Stimulated activated CD8-positive, alpha-beta memory T cell treated with anti-CD3 and anti-CD28 coated beads, Interleukin-15, amount 100 ng/mL, for 1 hour (primary cell): Measurements from ENCODE around the gene FIGLA.

Source experiments
- DNase-seq: peaks from one replicate; pipeline ENCODE4 v3.0.0-alpha.2; 2020; ENCODE audit warnings: low read depth

FIGLA gene, protein sequence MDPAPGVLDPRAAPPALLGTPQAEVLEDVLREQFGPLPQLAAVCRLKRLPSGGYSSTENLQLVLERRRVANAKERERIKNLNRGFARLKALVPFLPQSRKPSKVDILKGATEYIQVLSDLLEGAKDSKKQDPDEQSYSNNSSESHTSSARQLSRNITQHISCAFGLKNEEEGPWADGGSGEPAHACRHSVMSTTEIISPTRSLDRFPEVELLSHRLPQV

DNA sequence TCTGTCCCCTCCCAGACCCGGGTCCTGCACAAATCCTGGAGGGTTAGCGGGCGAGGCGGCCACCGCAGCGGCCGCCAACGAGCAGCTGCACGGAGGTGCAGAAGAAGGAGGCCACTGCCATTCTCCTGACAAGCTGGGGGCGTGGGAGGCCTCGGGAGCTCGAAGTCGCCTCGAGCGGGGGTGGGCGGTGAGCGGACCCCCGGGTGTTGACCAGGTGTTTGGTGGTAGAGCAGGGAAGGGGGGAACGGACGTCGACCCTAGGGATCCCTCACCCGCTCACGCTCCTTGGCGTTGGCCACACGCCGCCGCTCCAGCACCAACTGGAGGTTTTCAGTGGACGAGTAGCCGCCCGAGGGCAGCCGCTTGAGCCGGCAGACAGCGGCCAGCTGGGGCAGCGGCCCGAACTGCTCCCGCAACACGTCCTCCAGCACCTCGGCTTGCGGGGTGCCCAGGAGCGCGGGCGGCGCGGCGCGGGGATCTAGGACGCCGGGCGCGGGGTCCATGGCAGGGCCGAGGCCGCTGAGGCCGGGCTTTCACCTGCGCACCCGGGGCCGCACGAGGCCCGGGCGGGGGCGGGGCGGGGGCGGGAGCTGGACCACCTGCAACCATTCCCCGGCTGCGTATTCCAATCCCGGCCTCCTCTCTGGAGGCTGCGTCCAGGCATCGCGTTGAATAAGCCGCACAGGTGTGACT is at the start of gene FIGLA:
Gene FIGLA, minus strand, starts transcription at position 508 of the 693 bp plus-strand sequence. Its CDS starts 5 bp downstream, at position 503.
- no peak for DNase-seq

DNA sequence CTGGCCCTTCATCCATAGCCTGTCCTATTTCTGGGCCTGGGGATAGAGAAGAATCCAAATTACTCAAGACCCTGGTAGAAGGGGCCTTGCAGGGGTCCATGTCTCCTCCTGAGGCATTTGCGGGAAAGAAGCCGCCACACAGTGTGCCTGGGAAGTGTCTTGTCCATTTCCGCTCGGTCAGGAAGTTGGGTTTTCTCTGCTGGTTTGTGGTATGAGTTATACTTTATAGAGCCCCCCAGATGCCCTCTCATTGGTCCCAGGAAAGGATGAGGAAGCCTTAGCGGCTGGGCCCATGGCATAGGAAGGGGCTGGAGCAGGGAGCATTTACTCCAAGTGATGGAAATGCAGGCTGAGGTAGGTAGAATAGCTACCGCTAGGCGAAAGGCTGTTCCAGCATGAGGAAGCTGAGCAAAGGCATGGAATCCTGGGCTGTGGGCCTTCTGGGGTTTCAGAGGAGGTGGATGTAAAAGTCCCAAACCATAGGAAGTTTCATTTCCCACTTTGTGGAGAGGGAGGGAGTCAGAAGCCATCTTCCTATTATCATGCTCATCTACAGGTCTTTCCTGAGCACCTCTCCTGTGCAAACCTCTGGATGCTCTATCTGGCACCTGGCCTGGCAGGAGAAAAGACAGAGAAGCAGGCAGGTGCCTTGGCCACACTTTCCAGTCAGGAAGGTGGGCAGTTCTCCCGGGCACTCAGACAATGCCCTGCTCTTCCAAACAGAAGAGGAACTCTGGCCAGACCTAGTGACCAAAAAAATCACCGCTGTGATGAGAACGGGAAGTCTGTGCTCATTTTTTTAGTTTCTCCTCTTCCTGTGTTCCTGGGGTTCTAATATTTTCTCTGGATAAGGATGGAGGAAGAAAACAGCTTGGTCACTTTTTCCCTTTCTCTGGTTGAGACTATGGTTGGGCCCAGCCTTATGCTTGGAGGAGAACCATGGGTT is 47.8 kb upstream of the FIGLA start:
- DNase-seq = no peak

DNA sequence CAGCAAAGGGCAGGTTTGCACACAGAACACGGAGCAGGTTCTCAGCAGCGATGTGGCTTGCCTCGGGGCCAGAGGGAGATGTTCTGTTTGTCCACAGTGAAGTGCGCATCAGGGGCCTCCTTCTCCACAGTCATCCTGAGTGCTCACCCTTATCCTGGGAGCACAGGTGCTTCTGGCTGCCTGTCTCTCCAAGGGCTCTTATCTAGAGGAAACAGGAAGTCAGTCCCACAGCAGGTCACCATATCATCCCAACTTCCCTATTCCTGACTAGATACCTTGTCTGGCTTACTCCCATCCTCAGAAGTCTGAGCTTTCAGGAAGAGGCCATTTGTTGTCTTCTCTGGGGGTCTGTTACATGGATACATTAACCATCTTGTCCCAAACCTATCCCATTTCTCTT is 45.2 kb upstream of the FIGLA start, which contains the start of gene CD207:
Gene CD207, minus strand, starts transcription at position 174 of the 400 bp plus-strand sequence. Its CDS starts 40 bp downstream, at position 134.
- DNase-seq = no peak

DNA sequence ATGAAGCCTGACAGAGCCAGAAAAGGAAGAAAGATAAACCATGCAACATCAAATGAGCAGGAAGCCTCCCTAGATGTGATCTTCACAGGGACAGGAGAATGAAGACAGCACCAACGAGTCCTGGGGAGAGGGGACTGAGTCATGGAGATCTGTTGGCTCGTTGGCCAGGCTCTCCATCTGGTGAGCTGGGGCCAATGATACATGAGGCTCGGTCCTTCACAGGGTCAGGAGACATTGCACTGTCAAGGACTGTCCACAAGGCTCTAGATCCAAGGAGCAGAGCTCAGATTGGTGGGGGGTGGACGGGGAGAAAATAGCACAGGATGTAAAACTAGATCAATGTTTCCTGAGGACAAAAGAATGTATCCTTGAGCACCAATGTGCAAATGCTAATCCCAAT is 44.4 kb upstream of the FIGLA start:
- no peak for DNase-seq

DNA sequence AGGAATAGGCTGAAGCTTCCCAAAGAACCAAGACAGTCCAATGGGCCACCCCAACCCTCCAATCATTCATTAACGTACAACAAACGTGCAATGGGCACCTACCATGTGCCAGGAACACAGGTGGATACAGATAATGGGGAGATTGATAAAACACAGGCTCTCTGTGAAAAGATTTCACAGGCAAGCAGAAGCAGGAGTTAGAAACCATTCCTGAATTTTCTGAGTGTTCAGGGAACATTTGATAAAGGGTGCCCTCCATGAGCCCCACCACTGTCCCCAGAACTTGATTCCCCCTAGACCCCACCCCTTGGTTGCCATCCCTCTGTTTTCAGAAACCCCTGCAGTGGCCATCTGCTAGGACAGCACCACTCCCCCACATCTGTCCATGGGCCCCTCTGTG is 43.7 kb upstream of the FIGLA start:
- no peak for DNase-seq

DNA sequence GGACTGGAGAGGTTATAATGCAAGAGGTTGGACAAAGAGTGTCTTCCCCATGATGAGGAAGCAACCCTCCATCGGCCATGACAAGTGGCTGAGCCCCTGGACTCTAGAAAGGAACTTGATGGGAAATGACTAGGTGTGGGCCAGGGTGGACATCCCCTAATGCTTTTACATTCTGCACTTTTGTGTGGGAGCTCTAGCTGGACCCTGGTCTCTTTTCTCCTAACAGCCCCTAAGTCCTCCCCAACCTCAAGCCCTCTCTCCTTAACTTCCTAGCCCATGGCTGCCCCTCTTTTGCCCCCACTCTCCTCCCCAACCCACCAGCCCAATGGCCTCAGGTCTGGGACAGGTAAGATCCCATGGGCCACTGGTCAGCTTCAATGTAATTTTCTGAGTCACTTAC is 42.8 kb upstream of the FIGLA start:
- DNase-seq = no peak

DNA sequence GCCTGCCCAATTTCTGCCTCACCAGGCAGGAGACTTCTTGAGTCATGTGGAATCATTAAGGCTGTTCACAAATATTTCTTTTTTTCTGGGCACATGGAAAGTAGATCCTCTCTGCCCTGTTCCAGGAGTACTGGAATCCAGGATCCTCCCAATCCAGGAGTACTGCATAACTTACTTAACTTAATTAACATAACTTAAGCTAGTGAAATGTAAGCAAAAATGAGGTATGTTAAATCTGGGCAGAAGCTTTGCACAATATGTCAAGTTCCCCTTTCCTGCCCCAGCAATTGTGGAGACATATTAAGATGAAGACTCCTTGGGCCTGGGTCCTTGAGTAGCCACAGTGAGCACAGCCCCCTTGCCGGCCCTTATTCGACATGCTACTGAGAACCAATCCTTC is 41.9 kb upstream of the FIGLA start:
- no peak for DNase-seq

DNA sequence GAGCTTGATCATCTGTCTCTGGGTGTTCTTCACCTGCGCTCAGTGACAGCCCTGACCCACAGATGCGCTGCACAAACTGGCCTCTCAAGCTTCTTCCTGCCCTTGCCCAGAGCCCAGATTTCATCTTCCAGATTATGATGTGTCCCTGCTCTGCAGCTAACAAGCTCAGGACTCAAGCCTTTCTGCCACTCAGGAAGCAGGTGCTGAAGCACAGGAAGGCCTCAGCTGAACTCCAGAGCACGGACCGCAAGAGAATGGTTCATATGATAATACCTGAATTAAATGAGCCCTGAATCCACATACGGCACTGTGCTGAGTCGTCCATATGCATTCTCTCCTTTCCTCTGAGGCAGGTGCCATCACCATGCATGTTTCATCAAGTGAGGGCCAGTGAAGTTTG is 41.4 kb upstream of the FIGLA start:
- DNase-seq = no peak

DNA sequence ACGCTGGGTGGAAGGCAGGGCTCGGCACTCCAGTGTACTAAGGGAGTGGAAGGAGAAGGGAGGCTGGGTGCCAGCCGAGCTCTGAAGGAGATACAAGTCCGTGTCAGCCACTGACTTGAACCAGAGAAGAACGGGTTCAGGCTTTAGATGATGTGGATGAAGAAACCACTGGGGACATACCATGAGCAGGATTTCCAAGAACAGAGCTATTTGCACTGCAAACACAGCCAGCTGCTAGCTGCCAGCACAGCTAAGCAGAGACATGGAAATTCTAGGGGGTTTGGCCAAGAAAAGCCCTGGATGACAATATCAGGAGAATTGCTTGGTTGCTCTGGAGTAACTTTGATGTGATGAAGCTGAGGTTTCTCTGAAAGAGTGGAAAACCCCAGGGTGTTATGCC is 39.9 kb upstream of the FIGLA start:
- DNase-seq = no peak

DNA sequence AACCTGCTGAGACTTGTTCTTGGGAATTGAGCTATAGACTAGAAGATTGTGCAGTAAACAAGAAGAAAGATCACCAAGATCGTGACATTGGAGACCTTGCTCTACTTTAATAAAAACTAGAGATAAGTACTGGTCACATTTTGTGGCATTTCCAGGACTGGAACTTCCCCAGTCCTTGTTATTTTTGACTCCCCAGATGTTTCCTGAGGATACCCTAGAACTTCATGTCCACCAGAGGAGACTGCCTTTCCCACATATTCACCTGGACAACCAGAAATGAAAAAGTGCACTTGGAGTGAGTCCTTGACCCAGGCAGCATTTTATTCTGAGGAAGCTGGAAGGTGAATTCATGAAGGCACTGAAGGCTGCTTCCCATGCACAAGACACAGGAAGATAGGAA is 39.5 kb upstream of the FIGLA start:
- DNase-seq = no peak

DNA sequence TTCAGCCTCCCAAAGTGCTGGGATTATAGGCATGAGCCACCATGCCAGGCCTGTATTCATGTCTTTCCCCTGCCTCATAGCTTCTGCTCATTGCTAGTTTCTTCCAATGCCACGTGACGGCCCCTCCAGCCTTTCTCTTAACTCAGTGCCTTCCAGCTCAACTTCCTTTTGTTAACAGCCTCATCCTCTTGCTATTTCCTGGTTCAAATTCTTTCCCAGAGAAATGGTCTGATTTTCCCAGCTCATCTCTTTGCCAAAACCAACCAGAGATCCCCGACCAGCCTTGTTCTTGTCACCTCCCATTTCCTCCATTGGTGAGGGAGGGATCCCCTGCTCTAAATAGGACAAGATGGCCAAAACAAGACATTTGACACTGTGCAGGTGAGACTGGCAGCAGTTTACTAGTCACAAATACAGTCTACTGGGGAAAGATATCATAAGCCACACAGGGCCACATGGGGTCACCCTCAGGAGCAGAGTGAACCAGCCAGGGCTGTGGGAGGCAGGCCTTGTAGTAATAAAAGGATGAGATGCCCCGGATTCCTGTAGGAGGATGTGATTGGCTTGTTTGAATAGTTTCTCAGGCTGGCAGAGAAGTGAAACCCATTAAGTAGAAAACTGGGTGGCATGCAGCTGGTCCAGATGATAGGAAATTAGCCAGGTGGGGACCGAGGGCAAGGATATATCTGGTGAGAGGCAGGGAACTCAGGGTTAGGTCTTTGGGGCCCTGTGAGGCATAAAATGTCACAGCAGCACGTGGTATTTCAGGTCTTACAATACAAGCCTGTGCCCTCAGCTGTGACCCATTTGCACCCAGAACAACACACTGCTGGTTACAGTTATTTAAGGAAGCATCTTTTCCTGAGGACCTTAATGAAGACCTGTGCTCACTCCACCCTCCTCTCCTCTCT is 38.7 kb upstream of the FIGLA start:
- no peak for DNase-seq

DNA sequence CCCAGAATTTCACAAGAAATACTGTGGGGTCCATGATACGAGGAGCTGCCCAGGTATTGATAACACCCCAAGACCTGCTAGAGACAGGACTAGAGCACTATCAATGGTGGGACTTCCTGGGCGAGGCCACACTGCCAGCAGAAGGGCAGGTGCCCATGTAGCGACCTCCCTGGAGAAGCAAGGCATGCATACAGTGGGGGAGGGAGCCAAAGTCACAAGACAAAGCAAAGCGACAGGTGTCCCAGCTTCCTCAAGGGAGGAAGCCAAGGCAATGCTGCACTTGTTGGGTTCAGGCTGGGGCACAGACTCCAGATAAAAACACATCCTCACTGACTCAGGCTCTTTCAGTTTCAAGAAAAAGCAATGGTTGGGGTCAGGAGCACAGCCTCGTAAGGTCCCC is 37.7 kb upstream of the FIGLA start:
- no peak for DNase-seq

DNA sequence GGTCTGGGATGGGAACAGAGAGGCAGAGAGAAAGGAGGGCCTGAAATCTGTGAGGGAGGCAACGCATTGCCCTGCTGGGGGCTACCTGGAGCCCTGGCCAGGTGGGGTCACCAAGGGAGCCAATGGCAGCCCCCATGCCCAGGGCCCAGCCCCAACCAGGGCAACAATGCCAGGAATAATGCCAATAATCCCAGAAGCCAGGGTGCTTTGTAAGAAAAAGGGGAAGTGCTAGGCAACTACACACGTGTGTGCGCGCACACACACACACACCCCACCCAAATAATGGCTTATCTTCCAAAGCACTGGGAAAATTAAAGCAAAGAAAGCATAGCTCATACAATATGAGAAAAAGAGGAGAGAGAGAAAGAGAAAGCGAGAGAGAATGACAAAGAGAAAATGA is 36.9 kb upstream of the FIGLA start:
- no peak for DNase-seq

DNA sequence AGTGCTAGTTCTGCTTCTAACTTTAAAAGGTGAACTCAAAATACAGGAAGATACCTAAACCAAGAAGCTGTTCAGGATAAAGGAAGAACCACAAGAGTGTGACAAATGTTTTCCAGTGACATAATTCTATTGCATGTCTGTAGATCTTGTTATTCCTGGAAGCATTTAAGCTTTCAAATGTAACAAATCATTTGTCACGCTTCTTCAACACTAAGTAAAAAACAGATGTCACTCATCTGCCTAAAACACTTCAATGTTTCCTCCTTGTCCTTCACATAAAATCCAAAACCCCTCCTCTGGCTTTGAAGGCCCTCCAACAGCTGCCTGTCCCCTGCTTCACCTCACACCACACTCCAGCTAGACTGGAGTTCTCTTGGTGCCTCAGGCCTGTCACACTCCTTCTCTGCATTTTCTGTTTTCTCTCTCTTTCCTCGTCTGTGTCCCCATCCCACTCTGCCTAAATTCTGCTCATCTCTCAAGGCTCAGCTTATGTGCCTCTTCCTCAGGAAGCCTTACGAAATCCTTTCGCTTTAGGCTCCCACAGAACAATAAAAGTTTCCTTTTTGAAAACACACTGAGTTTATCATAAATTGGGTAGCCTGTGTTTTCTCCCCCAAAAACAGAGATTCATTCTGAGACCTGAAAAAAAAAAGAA is 36.4 kb upstream of the FIGLA start:
- no peak for DNase-seq

DNA sequence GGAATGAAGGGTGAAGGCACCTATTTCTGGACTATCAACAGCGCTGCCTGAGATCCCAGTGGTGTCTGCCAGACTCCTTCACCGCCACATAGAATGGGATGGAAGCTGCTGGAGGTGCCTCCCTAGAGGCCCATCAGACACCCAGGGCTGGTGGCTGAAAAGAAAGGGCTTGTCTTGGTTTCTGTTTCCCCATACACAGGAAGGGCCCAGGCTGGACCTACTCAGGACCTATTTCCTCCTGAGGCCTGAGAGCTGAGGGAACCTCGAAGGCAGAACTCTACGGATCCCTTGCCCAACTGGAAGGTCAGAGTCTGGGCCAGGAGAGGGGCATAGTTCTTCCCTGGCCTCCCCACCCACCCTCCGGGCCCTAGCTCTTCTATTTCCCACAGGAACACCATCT is 32.8 kb upstream of the FIGLA start:
- DNase-seq = no peak

DNA sequence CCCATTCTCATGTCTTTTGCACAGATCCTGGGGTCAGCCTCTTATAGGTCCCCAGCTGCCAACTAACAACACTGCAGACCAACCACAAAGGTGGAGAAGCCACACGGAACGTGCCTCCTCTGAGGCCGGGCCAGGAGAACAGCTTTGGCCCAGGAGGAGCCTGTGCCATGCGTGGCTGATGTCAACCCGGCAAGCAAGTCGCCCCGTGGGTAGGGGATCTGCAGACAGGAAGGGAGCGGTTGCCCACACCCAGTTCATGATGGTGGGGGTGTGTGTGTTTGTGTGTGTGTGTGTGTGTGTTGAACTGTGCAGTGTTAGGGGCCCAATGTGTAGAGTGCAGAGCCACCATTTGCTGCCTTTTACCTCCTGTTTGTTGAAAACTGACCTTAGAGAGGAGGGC is 32.4 kb upstream of the FIGLA start:
- DNase-seq = no peak

DNA sequence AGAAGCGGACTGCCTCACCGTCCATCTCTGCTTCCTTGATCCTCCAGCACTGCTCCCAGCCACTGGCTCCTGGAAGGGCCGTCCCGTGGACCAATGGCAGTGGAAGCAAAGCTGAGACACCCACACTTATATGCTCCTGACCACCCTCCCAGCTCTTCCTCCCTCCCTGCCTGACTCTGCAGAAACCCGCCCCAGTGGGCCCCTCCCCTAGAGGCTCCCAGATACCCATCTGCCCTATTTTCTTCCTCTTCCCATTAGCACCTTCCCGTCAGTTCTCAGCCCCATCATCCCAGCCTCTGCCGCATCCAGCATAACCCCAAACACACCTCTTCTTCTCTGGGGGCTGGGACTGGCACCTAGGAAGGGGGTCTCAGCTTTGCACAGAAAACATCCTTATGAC is 30.1 kb upstream of the FIGLA start, which contains the start of gene CLEC4F:
Gene CLEC4F, minus strand, starts transcription at position 101 of the 400 bp plus-strand sequence. Its CDS starts 76 bp downstream, at position 25.
- no peak for DNase-seq

DNA sequence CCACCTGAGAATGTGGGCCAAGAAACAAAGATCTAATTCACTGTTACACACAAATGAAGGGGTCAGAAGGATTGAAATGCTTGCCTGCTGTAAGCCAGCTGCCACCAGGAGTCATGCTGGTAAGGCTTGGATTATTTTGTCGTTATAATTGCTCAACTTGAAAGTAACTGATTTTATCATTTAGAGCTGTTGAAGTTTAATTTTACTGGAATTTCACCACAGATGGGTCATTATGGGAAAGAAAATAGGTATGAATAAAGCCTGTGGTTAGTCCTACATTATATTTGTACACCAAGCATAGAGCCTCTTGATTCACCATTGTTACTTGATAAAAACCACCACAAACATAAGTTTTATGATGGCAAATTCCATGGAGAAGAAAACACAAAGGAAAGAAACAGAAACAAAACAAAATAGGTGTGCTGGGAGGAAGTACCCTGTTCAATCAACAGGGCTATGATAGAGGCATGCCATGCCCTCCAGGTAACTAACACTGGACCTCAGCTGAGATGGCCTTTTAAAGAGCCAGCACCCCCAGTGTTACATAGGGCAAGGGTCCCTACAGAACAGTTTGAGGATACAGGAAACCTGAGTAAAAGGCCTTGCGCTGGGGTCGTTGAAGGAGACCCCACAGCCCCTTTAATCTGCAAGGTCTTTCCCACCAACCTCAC is 27.0 kb upstream of the FIGLA start:
- no peak for DNase-seq

DNA sequence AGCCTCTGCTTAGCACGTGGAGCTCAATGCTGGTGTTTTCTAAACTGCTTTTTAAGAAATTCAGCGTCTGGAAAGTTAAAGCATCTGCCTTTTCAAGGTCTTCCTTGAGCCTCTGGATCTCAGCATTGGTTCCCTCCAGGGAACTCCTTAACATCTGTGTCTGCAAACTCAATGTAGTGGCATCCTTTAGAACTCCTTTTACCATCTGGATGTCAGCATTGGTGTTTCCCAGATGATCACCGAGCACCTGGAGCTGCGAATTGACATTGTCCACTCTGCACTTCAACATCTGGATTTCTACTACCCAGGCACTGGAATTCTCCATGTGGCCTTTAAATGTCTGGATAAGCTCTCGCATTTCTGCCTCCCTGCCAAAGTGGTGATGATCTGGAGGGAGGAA is 26.3 kb upstream of the FIGLA start:
- DNase-seq = no peak
